Mesothelial cell of epicardium (in vitro differentiated cells): ENCODE results near the gene WDR64. TPM values are rescaled to one million over a fixed set of nuclear protein-coding genes. Genes with fewer than 3 reads are reported as not detected.

Source experiments
- DNase-seq, 2 experiments: peaks; one replicate each; pipeline ENCODE4 v3.0.0; 2021; ENCODE audit warnings: low spot score in 2 of 2; ENCODE audit not compliant: unreplicated experiment in 2 of 2
- H3K27ac Mint-ChIP-seq: 2 replicates; pipeline ENCODE4 v1.8.0; 2021; ENCODE audit warnings: mixed read lengths
- H3K27me3 Mint-ChIP-seq: 2 replicates; pipeline ENCODE4 v1.8.0; 2021; ENCODE audit warnings: low read depth, mixed read lengths
- H3K36me3 Mint-ChIP-seq: 2 replicates; pipeline ENCODE4 v1.8.0; 2021; ENCODE audit warnings: mixed read lengths
- H3K4me1 Mint-ChIP-seq: 2 replicates; pipeline ENCODE4 v1.8.0; 2021; ENCODE audit warnings: mixed read lengths
- H3K4me3 Mint-ChIP-seq: 2 replicates; pipeline ENCODE4 v1.8.0; 2021; ENCODE audit warnings: mild to moderate bottlenecking, moderate library complexity, mixed read lengths
- H3K9me3 Mint-ChIP-seq: 2 replicates; pipeline ENCODE4 v1.8.0; 2021; ENCODE audit warnings: mixed read lengths
- total RNA-seq: library from RNA; stranded (reverse); gene quantifications from 3 replicates; pipeline ENCODE4 v1.2.1, GENCODE V29; 2021
- TF ChIP-seq, protein P1 (sequence below): fragments of 200-600 bp; sonication (generic); IDR thresholded peaks from one replicate; pipeline ENCODE4 v1.5.0; 2021; ENCODE audit warnings: antibody characterized with exemption; ENCODE audit not compliant: unreplicated experiment

The WDR64 gene
- total RNA-seq, 1 donor from 2014 or later, result not detected

- H3K9me3 Mint-ChIP-seq, result no peaks in the 10 kb centered on the region
- TF ChIP-seq, protein P1, sequence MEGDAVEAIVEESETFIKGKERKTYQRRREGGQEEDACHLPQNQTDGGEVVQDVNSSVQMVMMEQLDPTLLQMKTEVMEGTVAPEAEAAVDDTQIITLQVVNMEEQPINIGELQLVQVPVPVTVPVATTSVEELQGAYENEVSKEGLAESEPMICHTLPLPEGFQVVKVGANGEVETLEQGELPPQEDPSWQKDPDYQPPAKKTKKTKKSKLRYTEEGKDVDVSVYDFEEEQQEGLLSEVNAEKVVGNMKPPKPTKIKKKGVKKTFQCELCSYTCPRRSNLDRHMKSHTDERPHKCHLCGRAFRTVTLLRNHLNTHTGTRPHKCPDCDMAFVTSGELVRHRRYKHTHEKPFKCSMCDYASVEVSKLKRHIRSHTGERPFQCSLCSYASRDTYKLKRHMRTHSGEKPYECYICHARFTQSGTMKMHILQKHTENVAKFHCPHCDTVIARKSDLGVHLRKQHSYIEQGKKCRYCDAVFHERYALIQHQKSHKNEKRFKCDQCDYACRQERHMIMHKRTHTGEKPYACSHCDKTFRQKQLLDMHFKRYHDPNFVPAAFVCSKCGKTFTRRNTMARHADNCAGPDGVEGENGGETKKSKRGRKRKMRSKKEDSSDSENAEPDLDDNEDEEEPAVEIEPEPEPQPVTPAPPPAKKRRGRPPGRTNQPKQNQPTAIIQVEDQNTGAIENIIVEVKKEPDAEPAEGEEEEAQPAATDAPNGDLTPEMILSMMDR, result no peak
- peak in 1 of 2 experiments; percentile 41 for DNase-seq
- H3K36me3 Mint-ChIP-seq, result no peaks in the 10 kb centered on the region
- no peaks in the 10 kb centered on the region for H3K27me3 Mint-ChIP-seq
- no peak overlapping the region for H3K27ac Mint-ChIP-seq
- H3K4me3 Mint-ChIP-seq, result no peak overlapping the region
- peaks cover 7% of the 10 kb centered on the region for H3K4me1 Mint-ChIP-seq
Measured at GRCh38 chr1:241706967-241707366, 54.9 kb downstream of the WDR64 start.

- Mint-ChIP-seq H3K4me1 (peaks cover 7% of the 10 kb centered on the region), H3K36me3 (no peaks in the 10 kb centered on the region), H3K27me3 (no peaks in the 10 kb centered on the region), H3K9me3 (no peaks in the 10 kb centered on the region), H3K27ac (no peak overlapping the region), H3K4me3 (no peak overlapping the region)
- TF ChIP-seq, protein P1, result no peak
- no peak for DNase-seq
Measured at GRCh38 chr1:241707442-241707841, 55.4 kb downstream of the WDR64 start.

GRCh38 chr1:241711326-241711725, 59.2 kb downstream of the WDR64 start:
- Mint-ChIP-seq H3K36me3 (no peaks in the 10 kb centered on the region), H3K4me3 (no peak overlapping the region), H3K27me3 (peaks cover 1% of the 10 kb centered on the region), H3K4me1 (peaks cover 14% of the 10 kb centered on the region), H3K9me3 (no peaks in the 10 kb centered on the region), H3K27ac (no peak overlapping the region)
- TF ChIP-seq, protein P1, result no peak
- DNase-seq, result no peak

DNA sequence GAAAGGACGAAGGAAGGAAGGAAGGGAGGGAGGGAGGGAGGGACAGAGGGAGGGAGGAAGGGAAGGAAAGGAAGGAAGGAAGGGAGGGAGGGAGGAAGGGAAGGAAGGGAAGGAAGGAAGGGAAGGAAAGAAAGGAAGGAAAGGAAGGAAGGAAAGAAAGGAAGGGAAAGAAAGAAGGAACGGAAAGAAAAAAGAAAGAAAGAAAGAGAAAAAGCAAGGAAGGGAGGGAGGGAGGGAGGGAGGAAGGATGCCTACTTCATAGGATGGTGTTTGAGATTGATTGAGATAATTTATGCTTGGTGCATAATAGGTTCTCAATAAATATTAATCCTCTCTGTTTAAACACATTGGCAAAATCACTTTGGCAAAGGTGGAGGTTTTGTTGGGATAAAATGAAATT, 61.2 kb downstream of the WDR64 start:
- Mint-ChIP-seq H3K27me3 (peaks cover 6% of the 10 kb centered on the region), H3K4me3 (no peak overlapping the region), H3K36me3 (no peaks in the 10 kb centered on the region), H3K4me1 (peaks cover 6% of the 10 kb centered on the region), H3K9me3 (no peaks in the 10 kb centered on the region), H3K27ac (no peak overlapping the region)
- DNase-seq, result no peak
- TF ChIP-seq, protein P1, result no peak

DNA sequence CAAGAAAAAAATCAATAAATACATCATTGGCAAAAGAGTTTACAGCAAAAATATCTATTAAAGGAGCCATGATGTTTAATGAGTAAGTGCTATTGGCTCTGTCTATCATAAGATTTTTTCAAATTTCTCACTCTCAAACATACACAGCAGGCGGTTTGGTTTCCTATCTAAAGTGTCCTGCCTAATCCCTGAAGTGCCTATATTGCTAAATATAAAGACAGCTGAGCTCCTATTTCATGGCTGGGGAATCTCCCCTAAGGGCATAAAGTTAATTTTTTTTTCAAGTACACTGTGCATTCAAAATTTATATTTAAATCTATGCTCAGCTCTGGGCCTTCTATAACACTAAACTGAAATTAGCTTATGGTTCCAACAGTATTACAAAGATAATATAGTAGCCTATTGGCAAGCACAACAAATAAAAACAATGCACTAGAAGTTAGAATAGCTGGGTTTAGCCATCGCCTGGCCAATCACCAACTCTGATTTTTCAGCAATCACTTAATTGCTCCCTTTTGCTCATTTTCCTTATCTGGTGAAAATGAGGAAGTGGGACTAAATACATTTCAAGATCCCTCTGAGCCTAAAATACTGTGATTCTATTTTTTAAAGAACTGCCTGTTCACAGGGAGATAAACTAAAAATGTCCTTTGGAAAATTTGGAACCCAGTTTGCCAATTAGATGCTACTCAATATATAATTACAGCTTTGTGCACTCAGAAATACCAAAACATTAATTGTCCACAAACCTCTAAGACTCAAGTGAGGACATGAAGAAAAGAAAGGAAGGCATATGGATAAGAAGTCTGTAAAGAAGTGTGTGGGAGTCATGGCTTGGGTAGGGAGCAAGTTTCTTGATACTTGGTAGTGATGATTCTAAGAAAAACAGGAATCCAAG, 62.5 kb downstream of the WDR64 start:
- Mint-ChIP-seq H3K4me3 (no peak overlapping the region), H3K9me3 (no peaks in the 10 kb centered on the region), H3K36me3 (no peaks in the 10 kb centered on the region), H3K27ac (no peak overlapping the region), H3K4me1 (peaks cover 6% of the 10 kb centered on the region), H3K27me3 (peaks cover 6% of the 10 kb centered on the region)
- no peak for DNase-seq
- TF ChIP-seq, protein P1, result no peak
